TTC549 (cell line): ENCODE results near the gene VARS1.
"Not testable (repeated sequence)": the region's sequence is repeated elsewhere in the genome, so short reads cannot be mapped to it uniquely, and the experiment has no call there.

Source experiments
- FAIRE-seq: peaks from 2 replicates; lab custom pipeline; 2012; peaks lifted over from hg19 to GRCh38; lab: Jason Lieb, UNC

Gene VARS1

DNA sequence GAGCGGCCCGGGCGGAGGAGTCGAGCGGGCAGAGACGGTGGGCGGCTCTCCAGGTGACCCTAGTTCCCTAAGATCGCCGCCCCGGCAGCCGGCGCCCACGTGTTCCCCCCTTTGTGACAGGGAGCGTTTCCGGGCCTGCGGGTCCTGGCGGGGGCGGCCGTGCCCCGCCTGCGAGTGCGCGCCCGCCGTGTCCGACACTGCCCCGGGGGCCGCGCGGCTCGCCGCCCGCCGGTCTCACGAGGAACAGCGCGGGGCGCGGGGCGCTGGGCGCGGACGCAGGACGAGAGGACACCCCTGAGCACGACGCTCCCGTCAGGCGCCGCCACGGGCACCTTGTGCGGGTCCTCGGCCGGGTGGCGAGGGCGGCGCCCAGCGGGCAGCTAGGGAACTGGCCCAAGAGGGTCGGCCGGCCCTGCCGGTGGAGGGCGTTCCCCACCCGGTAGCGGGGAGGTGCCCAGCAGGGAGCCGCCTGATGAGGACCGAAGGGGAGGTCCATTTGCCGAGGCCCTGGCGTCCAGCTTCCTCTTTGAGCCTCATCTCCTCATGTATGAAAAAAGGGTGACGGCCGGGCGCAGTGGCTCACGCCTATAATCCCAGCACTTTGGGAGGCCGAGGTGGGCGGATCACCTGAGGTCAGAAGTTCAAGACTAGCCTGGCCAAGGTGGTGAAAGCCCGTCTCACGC is at the start of gene VARS1:
VARS1 (minus strand) TSS at position 137 of the 683 bp plus-strand sequence. CDS start 535 bp downstream, outside the sequence.
- no peak for FAIRE-seq

DNA sequence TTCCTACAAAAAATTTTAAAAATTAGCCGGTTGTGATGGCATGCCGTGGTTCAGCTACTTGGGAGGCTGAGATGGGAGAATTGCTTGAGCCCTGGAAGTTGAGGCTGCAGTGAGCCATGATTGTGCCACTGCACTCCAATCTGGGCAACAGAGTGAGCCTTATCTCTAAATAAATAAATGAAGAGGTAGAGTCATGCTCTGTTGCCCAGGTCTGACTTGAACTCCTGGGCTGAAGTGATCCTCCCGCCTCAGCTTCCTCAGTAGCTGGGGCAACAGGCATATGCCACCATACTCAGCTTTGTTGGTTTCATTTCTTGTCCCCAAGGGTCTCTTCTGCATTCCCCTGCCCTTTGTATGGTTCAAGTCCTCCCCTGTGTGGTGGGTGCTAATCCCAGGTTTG is 49.0 kb upstream of the VARS1 start:
- FAIRE-seq: no peak

DNA sequence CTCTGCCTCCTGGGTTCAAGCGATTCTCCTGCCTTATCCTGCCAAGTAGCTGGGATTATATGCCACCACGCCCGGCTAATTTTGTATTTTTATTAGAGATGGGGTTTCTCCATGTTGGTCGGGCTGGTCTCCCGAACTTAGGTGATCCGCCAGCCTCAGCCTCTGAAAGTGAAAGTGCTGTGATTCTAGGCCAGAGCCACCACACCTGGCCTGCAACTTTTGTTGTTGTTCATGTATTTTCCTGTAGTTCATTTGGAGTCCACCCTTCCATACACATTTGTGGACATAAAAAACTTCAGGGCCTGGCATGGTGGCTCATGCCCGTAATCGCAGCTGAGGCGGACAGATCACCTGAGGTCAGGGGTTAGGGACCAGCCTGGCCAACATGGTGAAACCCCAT is 46.5 kb upstream of the VARS1 start:
- FAIRE-seq: no peak

DNA sequence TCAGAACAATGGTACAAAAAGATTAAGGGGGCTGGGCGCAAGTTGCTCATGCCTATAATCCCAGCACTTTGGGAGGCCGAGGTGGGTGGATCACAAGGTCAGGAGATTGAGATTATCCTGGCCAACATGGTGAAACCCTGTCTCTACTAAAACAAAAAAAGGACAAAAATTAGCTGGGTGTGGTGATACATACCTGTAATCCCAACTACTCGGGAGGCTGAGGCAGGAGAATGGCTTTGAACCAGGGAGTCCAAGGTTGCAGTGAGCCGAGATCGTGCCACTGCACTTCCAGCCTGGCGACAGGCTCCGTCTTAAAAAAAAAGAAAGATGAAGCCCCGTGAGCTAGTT is 44.2 kb upstream of the VARS1 start:
- FAIRE-seq: not testable (repeated sequence)

DNA sequence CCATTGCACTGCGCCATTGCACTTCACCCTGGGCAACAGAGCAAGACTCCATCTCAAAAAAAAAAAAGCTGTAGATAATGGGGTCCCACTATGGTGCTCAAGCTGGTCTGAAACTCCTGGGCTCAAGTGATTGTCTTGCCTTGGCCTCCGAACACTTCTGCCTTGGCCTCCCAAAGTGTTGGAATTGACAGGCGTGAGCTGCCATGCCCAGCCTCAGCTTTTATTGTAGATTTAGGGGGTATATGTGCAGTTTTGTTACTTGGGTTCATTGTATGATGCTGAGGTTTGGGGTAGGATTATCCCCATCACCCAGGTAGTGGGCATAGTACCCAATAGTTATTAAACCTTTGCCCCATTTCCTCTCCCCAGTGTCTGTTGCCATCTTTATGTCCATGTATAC is 43.4 kb upstream of the VARS1 start:
- FAIRE-seq: no peak

DNA sequence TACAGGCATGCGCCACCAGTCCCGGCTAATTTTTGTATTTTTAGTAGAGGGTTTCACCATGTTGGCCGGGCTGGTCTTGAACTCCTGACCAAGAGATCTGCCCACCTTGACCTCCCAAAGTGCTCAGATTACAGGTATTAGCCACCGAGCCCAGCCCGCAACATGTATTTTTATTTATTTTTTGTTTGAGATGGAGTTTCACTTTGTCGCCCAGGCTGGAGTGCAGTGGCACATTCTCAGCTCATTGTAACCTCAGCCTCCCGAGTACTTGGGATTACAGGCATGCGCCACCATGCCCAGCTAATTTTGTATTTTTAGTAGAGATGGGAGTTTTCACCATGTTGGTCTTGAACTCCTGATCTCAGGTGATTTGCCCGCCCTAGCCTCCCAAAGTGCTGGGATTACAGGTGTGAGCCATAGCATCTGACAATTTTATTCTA is 42.6 kb upstream of the VARS1 start:
- FAIRE-seq: not testable (repeated sequence)

DNA sequence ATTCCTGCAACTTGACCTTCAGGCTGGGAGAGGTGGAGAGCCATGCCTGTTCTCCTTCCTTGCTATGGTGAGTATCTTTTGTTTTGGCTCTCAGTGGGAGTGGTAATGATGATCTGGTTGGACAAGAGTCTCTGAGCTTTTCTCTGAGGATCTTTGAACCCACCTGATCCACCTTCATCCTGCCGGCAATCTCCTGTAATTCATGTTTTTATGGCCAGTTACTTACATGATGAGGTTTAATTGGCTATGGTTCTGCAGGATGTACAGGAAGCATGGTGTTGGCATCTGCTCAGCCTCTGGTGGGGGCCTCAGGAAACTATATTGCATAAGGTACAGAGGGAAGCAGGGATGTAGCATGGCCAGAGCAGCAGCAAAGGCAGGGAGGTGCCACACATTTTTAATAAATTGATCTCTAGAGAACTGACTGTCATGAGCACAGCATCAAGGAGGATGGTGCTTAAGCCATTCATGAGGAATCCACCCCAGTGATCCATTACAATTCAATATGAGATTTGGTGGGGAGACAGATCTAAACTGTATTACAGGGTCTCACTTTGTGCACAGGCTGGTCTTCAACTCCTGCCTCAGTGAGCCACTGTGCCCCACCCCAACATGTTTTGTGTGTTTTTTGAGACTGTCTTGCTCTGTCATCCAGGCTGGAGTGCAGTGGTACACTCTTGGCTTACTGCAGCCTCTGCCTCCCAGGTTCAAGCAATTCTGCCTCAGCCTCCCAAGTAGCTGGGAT is 42.0 kb upstream of the VARS1 start:
- no peak for FAIRE-seq

DNA sequence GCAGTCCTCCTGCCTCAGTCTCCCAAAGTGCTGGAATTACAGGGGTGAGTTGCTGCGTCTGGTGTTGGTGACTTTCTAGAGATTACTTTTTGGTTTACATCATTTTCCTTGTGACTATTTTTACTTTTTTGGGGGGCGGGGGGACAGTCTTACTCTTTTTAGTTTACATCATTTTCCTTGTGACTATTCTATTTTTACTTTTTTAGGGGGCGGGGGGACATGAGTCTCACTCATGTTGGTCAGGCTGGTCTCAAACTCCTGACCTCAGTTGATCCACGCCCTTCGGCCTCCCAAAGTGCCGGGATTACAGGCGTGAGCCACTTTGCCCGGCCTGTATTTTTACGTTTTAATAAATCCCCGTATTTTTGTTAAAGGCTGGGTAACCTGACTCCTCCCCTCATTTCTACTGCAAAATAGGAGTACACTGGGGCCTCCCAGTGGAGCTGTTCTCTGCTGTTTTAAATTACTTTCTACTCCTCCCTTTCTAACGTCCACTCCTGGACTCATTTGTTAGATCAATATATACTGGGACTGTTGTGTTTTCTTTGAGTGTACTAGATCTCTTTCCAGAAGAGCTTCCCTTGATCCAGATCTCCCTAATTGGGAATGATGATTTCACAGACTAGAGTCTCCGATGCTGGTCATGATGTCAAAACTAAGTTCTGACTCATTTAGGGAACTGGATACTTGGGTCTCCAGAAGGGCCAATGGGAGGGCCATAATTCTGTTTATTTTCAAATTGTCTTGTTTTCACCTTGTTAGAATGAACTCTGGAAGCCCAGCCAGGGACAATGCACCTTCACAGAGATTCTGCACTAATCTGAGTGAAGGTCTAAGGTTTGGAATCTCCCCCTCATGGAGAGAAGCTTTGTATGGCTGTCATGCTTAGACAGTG is 41.2 kb upstream of the VARS1 start:
- FAIRE-seq: no peak

DNA sequence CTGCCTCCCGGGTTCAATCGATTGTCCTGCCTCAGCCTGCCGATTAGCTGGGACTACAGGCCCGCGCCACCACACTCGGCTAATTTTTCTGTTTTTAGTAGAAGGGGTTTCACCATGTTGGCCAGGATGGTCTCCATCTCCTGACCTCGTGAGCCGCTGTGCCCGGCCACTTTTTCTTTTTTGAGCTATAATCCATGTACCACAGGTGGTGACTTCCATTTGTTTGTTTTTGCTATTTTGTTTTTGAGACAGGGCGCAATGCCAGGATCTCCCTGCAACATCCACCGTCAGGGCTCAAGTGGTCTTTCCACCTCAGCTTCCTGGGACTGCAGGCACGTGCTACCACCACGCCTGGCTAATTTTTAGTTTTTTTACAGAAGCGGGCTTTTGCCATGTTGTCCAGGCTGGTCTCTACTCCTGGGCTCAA is 40.5 kb upstream of the VARS1 start:
- no peak for FAIRE-seq

DNA sequence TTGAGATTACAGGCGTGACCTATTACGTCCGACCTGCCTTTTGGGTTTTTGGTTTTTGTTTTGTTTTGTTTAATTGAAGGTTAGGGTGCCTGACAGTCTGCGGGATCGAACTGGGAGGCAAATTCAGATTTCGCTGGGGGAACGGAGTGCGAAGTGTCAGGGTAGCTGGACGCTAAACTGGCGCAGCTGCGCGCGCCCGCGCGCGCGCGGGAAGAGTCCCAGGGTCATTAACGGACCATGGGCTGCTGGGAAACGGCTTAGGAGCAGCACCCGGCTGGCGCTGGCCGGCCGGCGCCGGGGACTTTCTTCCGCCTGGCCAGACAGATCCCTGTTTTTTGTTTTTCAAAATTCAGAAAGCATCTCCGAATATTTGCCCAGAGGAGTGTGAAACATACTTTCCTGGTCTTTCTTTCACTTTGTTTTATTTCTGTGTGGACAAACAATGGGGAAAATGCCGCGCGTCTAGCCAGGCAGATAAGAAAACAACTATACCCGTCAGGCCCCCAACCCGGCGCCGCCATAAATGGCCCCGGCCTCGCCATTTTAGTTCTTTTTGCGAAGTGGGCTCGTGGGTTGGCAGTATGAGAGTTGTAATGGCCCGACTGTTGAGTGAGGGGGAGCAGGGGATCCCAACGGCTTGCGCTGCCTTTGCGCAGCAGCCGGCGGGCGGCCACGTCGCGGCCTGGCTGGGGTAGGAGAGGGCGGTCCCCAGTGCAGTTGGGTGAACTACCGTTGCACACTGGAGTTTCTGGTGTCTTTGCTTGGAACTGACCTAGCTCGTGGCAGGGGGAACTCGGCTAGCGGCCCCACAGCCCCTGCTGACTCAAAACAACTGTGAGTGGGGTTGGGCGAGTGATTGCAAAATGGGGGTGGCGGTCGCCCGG is 39.1 kb upstream of the VARS1 start:
- no peak for FAIRE-seq

DNA sequence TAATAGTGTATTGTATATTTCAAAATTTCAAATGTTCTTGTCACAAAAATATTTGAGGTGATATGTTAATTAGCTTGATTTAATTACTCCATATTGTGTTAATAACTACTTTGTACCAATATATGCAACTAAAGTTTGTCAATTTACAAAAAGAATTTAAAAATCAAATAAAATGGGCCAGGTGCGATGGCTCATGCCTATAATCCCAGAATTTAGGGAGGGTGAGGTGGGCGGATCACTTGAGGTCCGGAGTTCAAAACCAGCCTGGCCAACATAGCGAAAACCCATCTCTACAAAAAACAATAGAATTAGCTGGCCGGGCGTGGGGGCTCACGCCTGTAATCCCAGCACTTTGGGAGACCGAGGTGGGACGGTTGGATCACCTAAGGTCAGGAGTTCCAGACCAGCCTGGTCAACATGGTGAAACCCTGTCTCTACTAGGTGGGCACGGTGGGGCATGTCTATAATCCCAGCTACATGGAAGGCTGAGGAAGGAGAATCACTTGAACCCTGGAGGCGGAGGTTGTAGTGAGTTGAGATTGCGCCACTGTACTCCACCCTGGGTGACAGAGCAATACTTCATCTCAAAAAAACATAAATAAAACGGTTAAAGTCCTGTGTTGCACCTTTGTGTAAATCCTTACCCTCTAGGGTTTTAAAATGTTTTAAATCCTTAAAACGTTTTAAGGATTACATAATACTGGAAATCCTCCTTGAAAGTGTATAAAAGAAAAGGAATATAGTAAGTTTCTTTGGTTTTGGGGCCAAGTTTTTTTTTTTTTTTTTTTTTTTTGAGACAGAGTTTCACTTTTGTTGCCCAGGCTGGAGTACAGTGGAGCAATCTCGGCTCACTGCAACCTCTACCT is 36.0 kb upstream of the VARS1 start:
- no peak for FAIRE-seq

DNA sequence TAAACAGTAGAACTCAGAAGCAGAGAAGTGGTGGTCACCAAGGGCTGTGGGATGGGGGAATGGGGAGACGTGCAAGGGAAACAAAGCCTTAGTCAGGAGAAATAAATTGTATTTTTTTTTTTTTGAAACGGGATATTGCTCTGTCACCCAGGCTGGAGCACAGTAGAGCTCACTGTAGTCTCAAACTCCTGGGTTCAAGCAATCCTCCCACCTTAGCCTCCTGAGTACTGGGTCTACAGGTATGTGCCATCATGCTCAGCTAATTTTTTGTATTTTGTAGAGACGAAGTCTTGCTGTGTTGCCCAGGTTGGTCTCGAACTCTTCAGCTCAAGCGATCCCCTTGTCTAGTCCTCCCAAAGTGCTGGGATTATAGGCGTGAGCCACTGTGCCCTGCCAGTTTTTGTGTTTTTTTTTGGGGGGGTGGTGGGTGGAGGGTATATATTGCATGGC is 35.4 kb upstream of the VARS1 start:
- no peak for FAIRE-seq

DNA sequence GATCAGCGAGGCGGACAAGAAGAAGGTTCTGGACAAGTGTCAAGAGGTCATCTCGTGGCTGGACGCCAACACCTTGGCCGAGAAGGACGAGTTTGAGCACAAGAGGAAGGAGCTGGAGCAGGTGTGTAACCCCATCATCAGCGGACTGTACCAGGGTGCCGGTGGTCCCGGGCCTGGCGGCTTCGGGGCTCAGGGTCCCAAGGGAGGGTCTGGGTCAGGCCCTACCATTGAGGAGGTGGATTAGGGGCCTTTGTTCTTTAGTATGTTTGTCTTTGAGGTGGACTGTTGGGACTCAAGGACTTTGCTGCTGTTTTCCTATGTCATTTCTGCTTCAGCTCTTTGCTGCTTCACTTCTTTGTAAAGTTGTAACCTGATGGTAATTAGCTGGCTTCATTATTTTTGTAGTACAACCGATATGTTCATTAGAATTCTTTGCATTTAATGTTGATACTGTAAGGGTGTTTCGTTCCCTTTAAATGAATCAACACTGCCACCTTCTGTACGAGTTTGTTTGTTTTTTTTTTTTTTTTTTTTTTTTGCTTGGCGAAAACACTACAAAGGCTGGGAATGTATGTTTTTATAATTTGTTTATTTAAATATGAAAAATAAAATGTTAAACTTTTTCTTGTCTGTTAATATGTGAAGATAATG is 34.2 kb upstream of the VARS1 start:
- FAIRE-seq: peak; percentile 59

DNA sequence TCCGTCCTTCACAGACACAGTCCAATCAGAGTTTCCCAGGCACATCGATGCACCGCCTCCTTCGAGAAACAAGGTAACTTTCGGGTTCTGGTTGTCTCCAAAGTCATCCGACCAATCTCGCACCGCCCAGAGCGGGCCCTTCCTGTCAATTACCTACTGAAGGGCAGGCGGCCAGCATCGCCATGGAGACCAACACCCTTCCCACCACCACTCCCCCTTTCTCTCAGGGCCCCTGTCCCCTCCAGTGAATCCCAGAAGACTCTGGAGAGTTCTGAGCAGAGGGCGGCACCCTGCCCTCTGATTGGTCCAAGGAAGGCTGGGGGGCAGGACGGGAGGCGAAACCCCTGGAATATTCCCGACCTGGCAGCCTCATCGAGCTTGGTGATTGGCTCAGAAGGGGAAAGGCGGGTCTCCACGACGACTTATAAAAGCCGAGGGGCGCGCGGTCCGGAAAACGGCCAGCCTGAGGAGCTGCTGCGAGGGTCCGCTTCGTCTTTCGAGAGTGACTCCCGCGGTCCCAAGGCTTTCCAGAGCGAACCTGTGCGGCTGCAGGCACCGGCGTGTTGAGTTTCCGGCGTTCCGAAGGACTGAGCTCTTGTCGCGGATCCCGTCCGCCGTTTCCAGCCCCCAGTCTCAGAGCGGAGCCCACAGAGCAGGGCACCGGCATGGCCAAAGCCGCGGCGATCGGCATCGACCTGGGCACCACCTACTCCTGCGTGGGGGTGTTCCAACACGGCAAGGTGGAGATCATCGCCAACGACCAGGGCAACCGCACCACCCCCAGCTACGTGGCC is 31.9 kb upstream of the VARS1 start, which contains the start of gene HSPA1B:
HSPA1B (plus strand) TSS at position 453 of the 794 bp plus-strand sequence; CDS start at position 666, 213 bp downstream.
- FAIRE-seq: peak; percentile 89

DNA sequence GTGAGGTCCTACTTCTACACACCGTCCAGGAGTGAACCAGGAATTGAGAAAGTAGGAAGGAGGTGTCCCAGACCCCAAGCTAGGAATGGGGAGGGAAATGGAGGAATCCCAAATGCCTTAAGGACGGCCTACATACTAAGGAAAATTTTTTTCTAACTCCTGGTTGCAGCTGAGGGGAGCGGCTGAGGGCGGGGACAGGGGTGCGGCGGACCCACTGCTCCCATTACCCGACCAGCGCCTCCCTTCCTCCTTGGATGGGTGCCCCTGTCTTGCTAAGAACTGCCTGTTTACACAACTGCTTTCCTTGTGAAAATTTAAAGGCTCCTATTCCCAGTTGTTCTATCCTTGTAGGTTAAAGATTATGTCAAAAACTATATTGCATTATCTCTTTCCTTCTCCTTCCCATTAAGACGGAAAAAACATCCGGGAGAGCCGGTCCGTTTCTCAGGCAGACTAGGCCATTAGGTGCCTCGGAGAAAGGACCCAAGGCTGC is 31.3 kb upstream of the VARS1 start:
- no peak for FAIRE-seq

DNA sequence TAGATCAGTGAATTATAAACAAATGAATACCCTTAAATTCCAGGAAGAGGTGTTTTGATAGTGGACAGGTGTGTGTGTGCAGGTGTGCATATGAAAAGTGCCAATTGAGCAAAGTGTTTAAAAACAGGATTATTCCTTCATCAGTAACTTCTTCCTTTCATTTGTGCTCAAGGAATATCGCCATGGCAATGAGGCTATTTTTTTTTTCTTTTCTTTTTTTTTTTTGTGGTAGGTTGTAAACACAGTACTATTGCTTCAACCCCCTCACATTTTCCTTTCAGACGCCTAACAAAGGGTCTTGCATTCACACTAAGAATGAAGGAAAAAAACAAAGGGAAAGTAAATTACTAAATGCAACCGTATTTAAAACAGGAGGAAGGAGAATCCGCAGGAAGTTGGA is 30.0 kb upstream of the VARS1 start:
- FAIRE-seq: no peak

DNA sequence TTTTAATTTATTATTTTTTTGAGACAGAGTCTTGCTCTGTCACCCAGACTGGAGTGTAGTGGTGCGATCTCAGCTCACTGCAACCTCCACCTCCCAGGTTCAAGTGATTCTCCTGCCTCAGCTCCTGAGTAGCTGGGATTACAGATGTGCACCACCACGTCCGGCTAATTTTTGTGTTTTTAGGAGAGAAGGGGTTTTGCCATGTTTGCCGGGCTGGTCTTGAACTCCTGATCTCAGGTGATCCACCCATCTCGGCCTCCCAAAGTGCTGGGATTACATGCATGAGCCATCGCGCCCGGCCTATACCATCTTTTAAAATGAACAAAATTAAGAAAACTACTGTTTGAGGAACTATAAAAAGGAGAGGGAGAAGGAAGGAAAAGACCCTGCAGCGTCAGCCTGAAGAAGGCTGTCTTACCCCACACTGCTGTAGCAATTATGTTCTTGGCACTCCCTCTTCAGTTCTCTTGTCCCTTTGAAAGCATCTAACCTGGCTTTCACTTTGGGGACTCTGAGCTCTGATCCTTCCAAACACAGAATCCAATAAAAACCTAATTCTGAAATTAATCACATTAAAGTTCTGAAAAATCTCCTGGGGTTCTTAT is 28.1 kb upstream of the VARS1 start:
- not testable (repeated sequence) for FAIRE-seq

DNA sequence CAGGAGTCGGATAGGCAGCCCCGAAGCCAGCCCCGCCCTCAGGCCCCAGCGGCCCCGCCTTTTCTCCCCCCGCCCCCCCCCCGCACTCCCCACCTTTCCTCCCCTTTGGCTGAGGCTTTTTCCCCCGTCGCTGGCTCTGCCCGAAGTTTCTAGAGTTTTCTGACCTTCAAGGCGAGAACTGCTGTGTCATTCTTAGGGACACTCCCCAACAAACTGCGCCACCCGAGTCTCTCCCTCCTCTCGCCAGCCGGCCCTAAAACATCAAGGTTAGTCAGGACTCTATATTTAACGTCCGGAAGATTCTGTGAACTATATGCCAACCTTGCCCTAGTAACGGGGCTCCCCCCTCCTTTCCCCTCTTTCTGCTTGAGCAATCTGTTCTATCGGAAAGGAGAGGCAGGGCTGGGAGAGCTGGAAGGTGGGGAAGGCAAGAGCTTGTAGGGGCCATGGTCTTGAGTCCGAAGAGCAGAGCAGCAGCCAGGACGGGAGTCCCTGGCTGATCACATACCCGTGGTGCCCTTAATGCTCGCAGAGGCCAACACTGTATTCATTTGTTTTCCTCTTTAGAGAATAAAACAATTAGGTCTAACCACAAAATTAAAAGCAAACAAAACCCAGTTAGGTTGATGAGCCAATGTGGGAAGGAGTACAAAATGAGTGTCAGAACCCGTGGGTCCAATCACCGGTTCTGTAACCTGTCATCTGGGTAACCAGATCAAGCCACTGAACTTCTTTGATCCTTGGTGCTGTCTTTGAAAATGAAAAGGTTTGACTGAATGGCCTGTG is 26.7 kb upstream of the VARS1 start:
- no peak for FAIRE-seq
